Ishikawa (cell line): ENCODE data around the gene ALDH16A1.

Experiments
- CEBPB ChIP-seq: IDR thresholded peaks from 2 replicates; pipeline ENCODE4 v1.6.1; 2012
- CREB1 ChIP-seq: IDR thresholded peaks from 2 replicates; pipeline ENCODE4 v1.6.1; 2012; ENCODE audit warnings: low read depth
- EGR1 ChIP-seq: IDR thresholded peaks from 2 replicates; pipeline ENCODE4 v1.6.1; 2012
- EP300 ChIP-seq: IDR thresholded peaks from 2 replicates; pipeline ENCODE4 v1.6.1; 2012; ENCODE audit warnings: borderline replicate concordance
- FOXM1 ChIP-seq: IDR thresholded peaks from 2 replicates; pipeline ENCODE4 v1.6.1; 2012; ENCODE audit warnings: low read depth, borderline replicate concordance
- MAX ChIP-seq: IDR thresholded peaks from 2 replicates; pipeline ENCODE4 v1.6.1; 2012
- RAD21 ChIP-seq: IDR thresholded peaks from 2 replicates; pipeline ENCODE4 v1.6.1; 2012; ENCODE audit warnings: low read depth
- REST ChIP-seq: IDR thresholded peaks from 2 replicates; pipeline ENCODE4 v1.6.1; 2012; ENCODE audit warnings: low read depth, mild to moderate bottlenecking
- TAF1 ChIP-seq: IDR thresholded peaks from 2 replicates; pipeline ENCODE4 v1.6.1; 2012; ENCODE audit warnings: low read depth, mild to moderate bottlenecking
- TEAD4 ChIP-seq: IDR thresholded peaks from 2 replicates; pipeline ENCODE4 v1.6.1; 2012

DNA sequence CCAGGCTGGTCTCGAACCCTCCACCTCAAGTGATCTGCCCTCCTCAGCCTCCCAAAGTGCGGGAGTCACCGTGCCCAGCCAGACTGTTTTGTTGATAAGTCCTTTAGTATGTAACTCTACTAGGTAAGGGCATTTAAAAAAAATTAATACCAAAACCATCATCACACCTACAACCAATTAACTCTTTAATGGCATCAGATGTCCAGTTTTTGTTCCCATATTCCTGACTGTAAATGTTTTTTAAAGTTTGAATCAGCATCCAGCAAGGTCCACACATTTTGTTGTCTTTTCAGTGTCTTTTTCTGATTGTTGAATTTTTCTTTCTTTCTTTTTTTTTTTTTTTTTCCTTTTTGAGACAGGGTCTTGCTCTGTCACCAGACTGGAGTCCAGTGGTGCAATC lies 65.0 kb downstream of the ALDH16A1 start:
- TF ChIP-seq CREB1: no peak
- TF ChIP-seq REST: no peak
- TF ChIP-seq EGR1: no peak
- TF ChIP-seq FOXM1: no peak
- TF ChIP-seq CEBPB: no peak
- no peak for TF ChIP-seq EP300
- TF ChIP-seq RAD21: no peak
- TF ChIP-seq MAX: no peak
- no peak for TF ChIP-seq TAF1
- no peak for TF ChIP-seq TEAD4
